ENCODE data around the gene SRP9. TPM values are rescaled to one million over a fixed set of nuclear protein-coding genes. Genes with fewer than 3 reads are reported as not detected.
"Not testable (repeated sequence)": the region's sequence is repeated elsewhere in the genome, so short reads cannot be mapped to it uniquely, and the experiment has no call there.

SRP9 gene
- total RNA-seq, 1 donor from 2014 or later: 344 TPM

- no peak for TF ChIP-seq CTCF (IDR thresholded peaks at IDR 0.05; ENCODE audit: insufficient read depth, low read length, poor library complexity, severe bottlenecking)
- H3K27me3 ChIP-seq (ENCODE audit: control insufficient read depth, insufficient read depth, low read length): no peaks in the 10 kb centered on the region
- H3K4me3 ChIP-seq (ENCODE audit: low read depth, low read length): no peak overlapping the region
- DNase-seq (ENCODE audit: low read depth): no peak
- no peaks in the 10 kb centered on the region for H3K36me3 ChIP-seq (ENCODE audit: control insufficient read depth, insufficient read depth, low read length)
Observed at GRCh38 chr1:225760531-225760930, 17.1 kb upstream of the SRP9 start.

DNA sequence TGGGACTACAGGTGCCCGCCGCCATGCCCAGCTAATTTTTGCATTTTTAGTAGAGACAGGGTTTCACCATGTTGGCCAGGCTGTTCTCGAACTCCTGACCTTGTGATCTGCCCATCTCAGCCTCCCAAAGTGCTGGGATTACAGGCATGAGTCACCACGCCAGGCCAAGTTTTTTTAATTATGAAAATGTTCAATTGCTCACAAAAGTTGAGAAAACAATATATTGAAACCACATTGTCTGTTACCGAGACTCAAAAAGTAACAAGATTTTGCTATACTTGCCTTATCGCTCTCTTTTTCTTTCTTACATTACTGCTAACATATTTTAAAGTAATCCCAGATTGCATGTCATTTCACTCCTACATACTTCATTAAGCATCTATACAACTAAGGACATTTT, 16.2 kb upstream of the SRP9 start:
- H3K36me3 ChIP-seq (ENCODE audit: control insufficient read depth, insufficient read depth, low read length); DNase-seq (ENCODE audit: low read depth); H3K4me3 ChIP-seq (ENCODE audit: low read depth, low read length); H3K27me3 ChIP-seq (ENCODE audit: control insufficient read depth, insufficient read depth, low read length): not testable (repeated sequence)

- Histone ChIP-seq H3K36me3 (ENCODE audit: control insufficient read depth, insufficient read depth, low read length) (no peaks in the 10 kb centered on the region), H3K27me3 (ENCODE audit: control insufficient read depth, insufficient read depth, low read length) (no peaks in the 10 kb centered on the region), H3K4me3 (ENCODE audit: low read depth, low read length) (no peak overlapping the region)
- DNase-seq (ENCODE audit: low read depth): no peak
- no peak for TF ChIP-seq CTCF (IDR thresholded peaks at IDR 0.05; ENCODE audit: insufficient read depth, low read length, poor library complexity, severe bottlenecking)
Observed at GRCh38 chr1:225762002-225762441, 15.6 kb upstream of the SRP9 start.

DNA sequence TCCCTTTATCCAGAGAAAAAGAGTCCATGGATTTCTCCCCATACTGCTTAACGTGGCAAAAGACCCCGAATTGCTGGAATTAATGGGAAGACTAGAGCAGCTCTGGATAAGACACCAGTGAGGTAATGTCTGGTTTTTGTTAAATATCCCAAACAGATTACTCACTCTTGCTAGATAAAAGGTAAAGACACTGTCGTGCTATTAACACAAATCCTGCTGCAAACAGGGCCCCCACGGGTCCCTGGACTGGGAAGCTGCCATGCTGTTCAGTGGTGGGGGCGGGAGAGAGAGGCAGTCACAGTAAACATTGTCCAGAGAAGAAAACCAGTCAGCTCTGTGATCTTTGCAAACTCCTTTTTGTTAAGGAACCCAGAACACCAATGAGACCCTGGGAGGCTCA, 15.2 kb upstream of the SRP9 start:
- Histone ChIP-seq H3K4me3 (ENCODE audit: low read depth, low read length) (no peak overlapping the region), H3K36me3 (ENCODE audit: control insufficient read depth, insufficient read depth, low read length) (no peaks in the 10 kb centered on the region), H3K27me3 (ENCODE audit: control insufficient read depth, insufficient read depth, low read length) (no peaks in the 10 kb centered on the region)
- no peak for TF ChIP-seq CTCF (IDR thresholded peaks at IDR 0.05; ENCODE audit: insufficient read depth, low read length, poor library complexity, severe bottlenecking)
- no peak for DNase-seq (ENCODE audit: low read depth)

DNA sequence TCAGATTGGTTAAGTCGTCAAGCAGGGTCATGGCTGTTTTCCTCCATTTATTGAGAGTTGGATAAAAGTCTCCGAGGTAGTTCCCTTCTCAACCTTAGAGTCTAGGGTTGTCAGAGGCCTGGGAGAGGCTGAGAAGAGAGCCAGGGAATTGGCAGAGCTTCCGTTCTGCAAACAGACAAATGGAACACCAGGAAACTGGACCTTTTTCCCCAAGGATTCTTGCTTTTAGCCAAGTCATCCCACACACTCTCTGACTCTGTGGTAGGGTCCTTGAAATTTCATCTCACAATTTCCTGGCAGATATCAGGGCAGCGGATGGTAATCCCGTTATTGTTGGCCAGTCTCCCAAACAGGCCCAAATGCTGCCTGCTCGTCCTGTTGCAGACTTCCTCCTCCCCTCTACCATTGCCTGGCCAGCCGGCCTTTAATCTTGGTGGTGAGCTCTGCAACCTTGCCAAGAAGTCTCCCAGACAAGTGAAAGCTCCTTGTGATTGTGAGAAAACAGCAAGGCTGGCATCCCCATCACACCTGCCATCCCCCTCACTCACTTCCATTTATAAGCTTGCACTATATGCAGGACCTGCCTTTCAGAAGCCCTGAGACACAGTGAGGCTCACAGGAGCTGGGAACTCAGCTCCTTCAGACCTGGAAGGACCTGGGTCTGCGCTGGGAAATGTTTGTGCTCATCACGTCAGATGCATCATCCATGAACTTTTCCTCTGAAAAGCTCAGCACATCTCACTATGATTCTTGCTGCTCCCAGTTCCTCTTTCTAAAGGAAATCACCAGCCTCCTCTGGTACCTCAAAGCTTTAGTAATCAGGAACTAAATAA, 13.7 kb upstream of the SRP9 start:
- Histone ChIP-seq H3K4me3 (ENCODE audit: low read depth, low read length) (no peak overlapping the region), H3K27me3 (ENCODE audit: control insufficient read depth, insufficient read depth, low read length) (no peaks in the 10 kb centered on the region), H3K36me3 (ENCODE audit: control insufficient read depth, insufficient read depth, low read length) (no peaks in the 10 kb centered on the region)
- no peak for TF ChIP-seq CTCF (IDR thresholded peaks at IDR 0.05; ENCODE audit: insufficient read depth, low read length, poor library complexity, severe bottlenecking)
- no peak for DNase-seq (ENCODE audit: low read depth)

GRCh38 chr1:225765982-225766674, 11.5 kb upstream of the SRP9 start:
- no peak overlapping the region for H3K4me3 ChIP-seq (ENCODE audit: low read depth, low read length)
- no peak for TF ChIP-seq CTCF (IDR thresholded peaks at IDR 0.05; ENCODE audit: insufficient read depth, low read length, poor library complexity, severe bottlenecking)
- H3K27me3 ChIP-seq (ENCODE audit: control insufficient read depth, insufficient read depth, low read length): no peaks in the 10 kb centered on the region
- no peaks in the 10 kb centered on the region for H3K36me3 ChIP-seq (ENCODE audit: control insufficient read depth, insufficient read depth, low read length)
- DNase-seq (ENCODE audit: low read depth): no peak
